Measurements from ENCODE around the gene ZNF689.
"Not testable (repeated sequence)": the region's sequence is repeated elsewhere in the genome, so short reads cannot be mapped to it uniquely, and the experiment has no call there.

The ZNF689 gene

DNA sequence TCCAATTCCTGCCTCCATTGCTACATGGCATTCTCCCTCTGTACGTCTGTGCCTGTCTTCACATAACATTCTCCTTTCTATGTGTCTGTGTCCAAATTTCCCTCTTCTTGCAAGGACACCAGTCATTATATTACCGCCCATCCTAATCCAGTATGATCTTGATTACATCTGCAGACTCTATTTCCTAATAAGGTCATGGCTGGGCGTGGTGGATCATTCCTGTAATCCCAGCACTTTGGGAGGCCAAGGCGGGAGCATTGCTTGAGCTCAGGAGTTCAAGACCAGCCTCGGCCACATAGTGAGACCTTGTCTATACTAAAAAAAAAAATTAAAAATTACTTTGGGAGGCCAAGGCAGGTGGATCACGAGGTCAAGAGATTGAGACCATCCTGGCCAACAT, 35.5 kb upstream of the ZNF689 start:
- DNase-seq (ENCODE audit: extremely low read depth, low read depth) = no peak
- TF ChIP-seq, protein P1, sequence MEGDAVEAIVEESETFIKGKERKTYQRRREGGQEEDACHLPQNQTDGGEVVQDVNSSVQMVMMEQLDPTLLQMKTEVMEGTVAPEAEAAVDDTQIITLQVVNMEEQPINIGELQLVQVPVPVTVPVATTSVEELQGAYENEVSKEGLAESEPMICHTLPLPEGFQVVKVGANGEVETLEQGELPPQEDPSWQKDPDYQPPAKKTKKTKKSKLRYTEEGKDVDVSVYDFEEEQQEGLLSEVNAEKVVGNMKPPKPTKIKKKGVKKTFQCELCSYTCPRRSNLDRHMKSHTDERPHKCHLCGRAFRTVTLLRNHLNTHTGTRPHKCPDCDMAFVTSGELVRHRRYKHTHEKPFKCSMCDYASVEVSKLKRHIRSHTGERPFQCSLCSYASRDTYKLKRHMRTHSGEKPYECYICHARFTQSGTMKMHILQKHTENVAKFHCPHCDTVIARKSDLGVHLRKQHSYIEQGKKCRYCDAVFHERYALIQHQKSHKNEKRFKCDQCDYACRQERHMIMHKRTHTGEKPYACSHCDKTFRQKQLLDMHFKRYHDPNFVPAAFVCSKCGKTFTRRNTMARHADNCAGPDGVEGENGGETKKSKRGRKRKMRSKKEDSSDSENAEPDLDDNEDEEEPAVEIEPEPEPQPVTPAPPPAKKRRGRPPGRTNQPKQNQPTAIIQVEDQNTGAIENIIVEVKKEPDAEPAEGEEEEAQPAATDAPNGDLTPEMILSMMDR (IDR thresholded peaks at IDR 0.05; ENCODE audit: low read depth, low read length) = no peak

DNA sequence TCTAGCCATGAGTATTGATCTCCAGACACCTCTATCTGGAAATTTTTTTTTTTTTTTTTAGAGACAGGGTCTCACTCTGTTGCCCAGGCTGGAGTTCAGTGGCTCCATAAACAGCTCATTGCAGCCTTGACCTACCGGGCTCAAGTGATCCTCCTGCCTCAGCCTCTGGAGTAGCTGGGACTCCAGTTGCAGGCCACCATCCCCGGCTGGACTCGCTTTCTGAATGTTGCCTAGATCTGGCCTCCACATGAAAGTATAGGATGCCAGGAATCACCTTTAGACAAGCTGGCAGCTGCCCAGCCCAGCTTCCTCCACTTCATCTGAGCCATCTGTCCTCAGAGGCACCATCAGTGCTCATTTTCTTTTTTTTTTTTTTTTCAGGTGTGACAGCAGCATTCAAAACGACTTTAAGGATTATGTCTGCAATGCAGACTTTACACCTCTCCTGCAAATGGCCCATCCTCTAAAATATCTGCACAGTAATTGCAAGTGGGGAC, 34.2 kb upstream of the ZNF689 start:
- DNase-seq (ENCODE audit: extremely low read depth, low read depth) = no peak
- TF ChIP-seq, protein P1 (IDR thresholded peaks at IDR 0.05; ENCODE audit: low read depth, low read length) = no peak

DNA sequence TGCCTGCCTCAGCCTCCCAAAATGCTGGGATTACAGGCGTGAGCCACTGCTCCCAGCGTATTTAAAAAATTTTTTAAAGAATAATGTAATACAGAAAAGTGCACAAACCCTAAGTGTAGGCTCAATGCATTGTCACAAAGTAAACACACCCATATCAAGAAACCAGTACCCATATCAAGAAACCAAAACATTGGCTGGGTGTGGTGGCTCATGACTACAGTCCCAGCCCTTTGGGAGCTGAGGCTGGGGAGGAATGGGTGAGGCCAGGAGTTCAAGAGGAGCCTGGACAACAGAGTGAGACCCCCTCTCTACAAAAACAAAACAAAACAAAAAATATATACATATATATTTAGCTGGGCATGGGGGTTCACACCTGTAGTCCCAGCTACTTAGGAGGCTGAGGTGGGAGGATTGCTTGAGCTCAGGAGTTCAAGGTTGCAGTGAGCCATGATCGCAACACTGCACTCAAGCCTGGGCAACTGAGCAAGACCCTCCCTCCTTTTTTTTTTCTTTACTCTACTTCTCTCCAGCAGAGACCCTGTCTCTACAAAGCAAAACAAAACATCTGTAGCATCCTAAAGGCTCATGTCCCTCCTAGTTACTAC, 31.3 kb upstream of the ZNF689 start:
- DNase-seq (ENCODE audit: extremely low read depth, low read depth) = no peak
- TF ChIP-seq, protein P1 (IDR thresholded peaks at IDR 0.05; ENCODE audit: low read depth, low read length) = no peak

DNA sequence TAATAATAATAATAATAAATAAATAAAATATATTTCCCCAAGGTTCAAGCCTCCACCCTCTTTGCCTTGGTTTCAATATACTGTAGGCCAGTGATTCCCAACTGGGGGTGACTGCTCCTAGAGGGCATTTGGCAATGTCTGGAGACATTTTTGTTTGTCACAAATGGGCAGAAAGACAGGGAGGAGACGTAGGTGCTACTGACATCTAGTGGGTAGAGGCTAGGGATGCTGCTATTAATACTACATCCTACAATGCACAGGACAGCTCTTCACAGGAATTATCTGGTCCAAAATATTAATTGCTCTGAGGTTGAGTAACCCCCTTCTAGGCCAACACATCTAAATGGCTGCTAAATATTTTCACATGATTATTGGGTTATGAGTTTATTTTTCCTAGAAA, 27.8 kb upstream of the ZNF689 start:
- DNase-seq (ENCODE audit: extremely low read depth, low read depth) = no peak
- TF ChIP-seq, protein P1 (IDR thresholded peaks at IDR 0.05; ENCODE audit: low read depth, low read length) = peak; percentile 48

DNA sequence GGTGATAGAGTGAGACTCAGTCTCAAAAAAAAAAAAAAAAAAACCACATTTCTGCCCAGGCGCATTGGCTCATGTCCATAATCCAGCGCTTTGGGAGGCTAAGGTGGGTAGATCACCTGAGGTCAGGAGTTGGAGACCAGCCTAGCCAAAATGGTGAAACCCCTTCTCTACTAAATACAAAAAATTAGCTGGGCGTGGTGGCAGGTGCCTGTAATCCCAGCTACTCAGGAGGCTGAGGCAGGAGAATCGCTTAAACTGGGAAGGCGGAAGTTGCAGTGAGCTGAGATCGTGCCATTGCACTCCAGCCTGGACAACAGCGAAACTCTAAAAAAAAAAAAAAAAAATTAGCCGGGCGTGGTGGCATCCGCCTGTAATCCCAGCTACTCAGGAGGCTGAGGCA, 26.9 kb upstream of the ZNF689 start:
- DNase-seq (ENCODE audit: extremely low read depth, low read depth) = not testable (repeated sequence)

DNA sequence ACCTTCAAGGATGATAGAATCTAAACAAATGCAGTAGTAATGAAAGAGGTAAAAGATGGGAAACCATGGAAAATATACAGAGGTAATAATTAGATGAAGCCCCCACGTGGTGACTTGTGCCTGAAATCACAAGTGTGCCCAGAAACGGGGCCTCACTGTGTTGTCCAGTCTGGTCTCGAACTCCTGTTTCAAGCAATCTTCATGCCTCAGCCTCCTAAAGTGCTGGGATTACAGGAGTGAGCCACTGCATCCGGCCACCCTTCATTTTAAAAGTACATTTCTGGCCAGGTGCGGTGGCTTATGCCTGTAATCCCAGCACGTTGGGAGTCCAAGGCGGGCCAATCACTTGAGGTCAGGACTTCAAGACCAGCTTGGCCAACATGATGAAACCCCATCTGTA, 26.4 kb upstream of the ZNF689 start:
- DNase-seq (ENCODE audit: extremely low read depth, low read depth) = no peak
- TF ChIP-seq, protein P1 (IDR thresholded peaks at IDR 0.05; ENCODE audit: low read depth, low read length) = no peak

DNA sequence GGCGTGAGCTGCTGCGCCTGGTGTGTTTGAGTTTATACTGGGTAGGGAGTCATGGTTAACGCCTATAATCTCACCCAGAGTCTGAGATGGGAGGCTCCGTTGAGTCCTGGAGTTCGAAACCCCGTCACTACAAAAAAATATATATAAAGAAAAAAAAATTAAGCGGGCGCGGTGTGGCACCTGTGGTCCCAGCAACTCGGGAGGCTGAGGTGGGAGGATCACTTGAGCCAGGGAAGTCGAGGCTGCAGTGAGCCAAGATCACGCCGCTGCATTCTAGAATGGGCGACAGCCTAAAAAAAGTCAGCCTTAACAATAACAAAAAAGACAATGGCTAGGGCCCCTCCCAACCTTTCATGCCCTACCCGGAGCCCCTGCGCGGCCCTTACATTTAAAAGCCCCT, 23.3 kb upstream of the ZNF689 start:
- TF ChIP-seq, protein P1 (IDR thresholded peaks at IDR 0.05; ENCODE audit: low read depth, low read length) = no peak
- DNase-seq (ENCODE audit: extremely low read depth, low read depth) = no peak

DNA sequence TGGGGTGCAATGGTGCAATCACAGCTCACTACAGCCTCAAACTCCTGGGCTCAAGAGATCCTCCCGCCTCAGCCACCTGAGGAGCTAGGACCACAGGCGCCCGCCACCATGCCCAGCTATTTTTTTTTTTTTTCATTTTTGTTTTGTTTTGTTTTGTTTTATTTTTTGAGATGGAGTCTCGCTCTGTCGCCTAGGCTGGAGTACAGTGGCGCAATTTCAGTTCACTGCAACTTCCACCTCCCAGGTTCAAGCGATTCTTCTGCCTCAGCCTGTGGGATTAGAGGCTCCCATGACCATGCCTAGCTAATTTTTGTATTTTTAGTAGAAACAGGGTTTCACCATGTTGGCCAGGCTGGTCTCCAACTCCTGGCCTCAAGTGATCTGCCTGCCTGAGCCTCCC, 22.3 kb upstream of the ZNF689 start:
- DNase-seq (ENCODE audit: extremely low read depth, low read depth) = not testable (repeated sequence)
